H1 (cell line): ENCODE data around the gene CABP2. TPM values are rescaled to one million over a fixed set of nuclear protein-coding genes. Genes with fewer than 3 reads are reported as not detected.

Experiments used
- BCL11A ChIP-seq, 2 experiments: IDR thresholded peaks; one replicate each; pipeline ENCODE4 v1.6.1; 2011; ENCODE audit warnings: low read depth in 2 of 2, low read length in 2 of 2, mild to moderate bottlenecking in 2 of 2
- CBX8 ChIP-seq: fragments of 300-800, 300-1000 bp; sonication (generic); IDR thresholded peaks from 2 replicates; pipeline ENCODE4 v1.7.1; 2016; ENCODE audit warnings: low read depth, low read length, borderline replicate concordance
- CEBPB ChIP-seq: IDR thresholded peaks from 2 replicates; pipeline ENCODE4 v1.6.1; 2012; ENCODE audit warnings: low read depth, low read length
- CHD2 ChIP-seq: IDR thresholded peaks from 2 replicates; pipeline ENCODE4 v1.6.1; 2012; ENCODE audit warnings: low read length, improper control_type of control experiment
- HDAC6 ChIP-seq: IDR thresholded peaks from one replicate; pipeline ENCODE4 v1.7.1; 2012; ENCODE audit warnings: low read depth, mild to moderate bottlenecking, inconsistent platforms, low read length, moderate library complexity
- KDM1A ChIP-seq: fragments of 200-600, 300-600 bp; sonication (generic); IDR thresholded peaks from 2 replicates; pipeline ENCODE4 v1.7.1; 2016; ENCODE audit warnings: mild to moderate bottlenecking, low read length, borderline replicate concordance
- RAD21 ChIP-seq, 2 experiments: IDR thresholded peaks in 1 of 2; conservative IDR thresholded peaks in 1 of 2; 2 replicates each; pipeline ENCODE4 v1.6.1; 2011; ENCODE audit warnings: low read depth in 2 of 2, low read length in 2 of 2, improper control_type of control experiment in 1 of 2, inconsistent platforms in 1 of 2, mild to moderate bottlenecking in 1 of 2, moderate library complexity in 1 of 2
- RFX5 ChIP-seq: IDR thresholded peaks from 2 replicates; pipeline ENCODE4 v1.6.1; 2011; ENCODE audit warnings: low read depth, low read length, improper control_type of control experiment, borderline replicate concordance
- SAP30 ChIP-seq: fragments of 300-600 bp; sonication (generic); IDR thresholded peaks from 2 replicates; pipeline ENCODE4 v1.7.1; 2012; ENCODE audit warnings: low read length, moderate library complexity, mild to moderate bottlenecking, inconsistent platforms; ENCODE audit not compliant: insufficient read depth, insufficient replicate concordance
- SIN3A ChIP-seq, 2 experiments: IDR thresholded peaks in 1 of 2; conservative IDR thresholded peaks in 1 of 2; 2 replicates each; pipeline ENCODE4 v1.6.1; 2011 to 2012; ENCODE audit warnings: low read length in 2 of 2, improper control_type of control experiment in 1 of 2, low read depth in 1 of 2, mild to moderate bottlenecking in 1 of 2
- SRF ChIP-seq: IDR thresholded peaks from 2 replicates; pipeline ENCODE4 v1.6.1; 2011; ENCODE audit warnings: mild to moderate bottlenecking, low read depth, low read length, moderate library complexity
- SUZ12 ChIP-seq: fragments of 200-600 bp; sonication (generic); IDR thresholded peaks from 2 replicates; pipeline ENCODE4 v1.6.1; 2012; ENCODE audit warnings: mild to moderate bottlenecking, inconsistent platforms, low read length, moderate library complexity, mixed read lengths
- TCF12 ChIP-seq: IDR thresholded peaks from 2 replicates; pipeline ENCODE4 v1.6.1; 2011; ENCODE audit warnings: low read depth, mild to moderate bottlenecking, low read length
- TEAD4 ChIP-seq: IDR thresholded peaks from 2 replicates; pipeline ENCODE4 v1.6.1; 2012; ENCODE audit warnings: low read depth, low read length, inconsistent platforms, mixed read lengths
- USF2 ChIP-seq: IDR thresholded peaks from 2 replicates; pipeline ENCODE4 v1.6.1; 2011; ENCODE audit warnings: low read length, improper control_type of control experiment
- ZNF274 ChIP-seq: IDR thresholded peaks from 2 replicates; pipeline ENCODE4 v1.7.0; 2012; ENCODE audit warnings: low read length, borderline replicate concordance; ENCODE audit errors: extremely low read depth
- polyA plus RNA-seq, 7 experiments: library from polyadenylated mRNA; depleted of rRNA in 3 of 7; stranded (reverse) in 5 of 7; unstranded in 2 of 7; fragments of >200 nt in 5 of 7; fragments of 200-250 nt in 2 of 7; gene quantifications; 1 replicate in 5 of 7; 2 replicates in 1 of 7; 4 replicates in 1 of 7; pipeline versions ENCODE4 v1.2.1 to v1.2.3, GENCODE V29; 2011 to 2013; ENCODE audit warnings: missing spikeins in 2 of 7, mixed read lengths in 2 of 7
- total RNA-seq: library from RNA; stranded (reverse); fragmentation: NEBNext Ultra II Directional; extraction: Animal tissue kit (Norgen Biotek cat#: 25700); gene quantifications from 2 replicates; pipeline ENCODE4 v1.2.1, GENCODE V29; 2021

The CABP2 gene
- total and polyA plus RNA-seq, 2 of the 8 experiments (the other 6 are each of a cell fraction or from before 2014, with no cell fraction given), result not detected

DNA sequence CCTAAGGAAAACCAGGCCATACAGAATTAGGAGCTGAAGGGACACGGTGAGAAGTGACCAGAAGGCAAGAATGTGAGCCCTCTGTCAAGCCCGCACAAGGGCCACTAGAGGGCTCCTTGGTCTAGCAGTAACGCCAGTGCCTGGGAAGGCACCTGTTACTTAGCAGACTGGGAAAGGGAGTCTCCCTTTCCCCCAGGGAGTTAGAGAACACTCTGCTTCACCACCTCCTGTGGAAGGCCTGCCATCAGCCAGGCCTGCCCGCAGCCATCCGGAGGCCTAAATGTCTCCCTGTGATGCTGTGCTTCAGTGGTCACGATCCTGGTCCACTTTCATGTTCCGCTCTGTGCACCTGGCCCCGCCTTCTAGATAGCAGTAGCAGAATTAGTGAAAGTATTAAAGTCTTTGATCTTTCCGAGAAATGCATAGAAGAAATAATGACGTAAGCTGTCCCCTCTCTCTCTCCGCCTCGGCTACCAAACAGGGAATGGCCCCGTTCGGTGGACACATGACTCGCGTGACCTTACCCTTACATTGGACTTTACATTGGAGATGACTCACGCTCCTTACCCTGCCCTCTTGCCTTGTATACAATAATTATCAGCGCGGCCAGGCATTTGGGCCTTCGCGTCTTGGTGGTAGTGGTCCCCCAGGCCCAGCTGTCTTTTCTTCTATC, 49.6 kb upstream of the CABP2 start (continued):
- TF ChIP-seq HDAC6 (no peak), USF2 (no peak), BCL11A (IDR thresholded peaks at IDR 0.05; ENCODE audit: low read depth in 2 of 2, low read length in 2 of 2) (no peak), KDM1A (no peak), CHD2 (no peak), RAD21 (IDR thresholded peaks at IDR 0.05 in 1 of 2, conservative IDR thresholded peaks at IDR 0.05 in 1 of 2; ENCODE audit: low read depth in 2 of 2, low read length in 2 of 2) (peak; percentile 75 to 78), RFX5 (no peak), TEAD4 (peak; percentile 70), CBX8 (no peak), TCF12 (peak; percentile 63; the same call in 1 of the 2 replicates), ZNF274 (no peak), SUZ12 (no peak), SIN3A (conservative IDR thresholded peaks at IDR 0.05 in 1 of 2, IDR thresholded peaks at IDR 0.05 in 1 of 2; ENCODE audit: low read depth in 1 of 2, low read length in 2 of 2) (peak in 1 of 2 experiments; percentile 22; a peak in 1 of 4 replicates), SRF (no peak), SAP30 (no peak), CEBPB (no peak)
